A673 (cell line): ENCODE results near the gene CNGA2.

Source experiments
- EZH2 ChIP-seq: fragments of 200-600 bp; sonication (generic); IDR thresholded peaks from 2 replicates; pipeline ENCODE4 v1.6.1; 2017; ENCODE audit warnings: borderline replicate concordance, low read depth, mild to moderate bottlenecking, mixed read lengths, antibody characterized with exemption, low read length; ENCODE audit not compliant: poor library complexity, severe bottlenecking
- TF ChIP-seq, protein P1 (sequence below): fragments of 300-800, 200-600 bp; sonication (generic); conservative IDR thresholded peaks from 2 replicates; pipeline ENCODE4 v1.5.1; 2017; ENCODE audit warnings: low read depth, mild to moderate bottlenecking, antibody characterized with exemption, low read length, moderate library complexity, mixed read lengths

GRCh38 chrX:151727346-151727745 lies 7.2 kb upstream of the CNGA2 start:
- TF ChIP-seq EZH2: no peak
- TF ChIP-seq, protein P1, sequence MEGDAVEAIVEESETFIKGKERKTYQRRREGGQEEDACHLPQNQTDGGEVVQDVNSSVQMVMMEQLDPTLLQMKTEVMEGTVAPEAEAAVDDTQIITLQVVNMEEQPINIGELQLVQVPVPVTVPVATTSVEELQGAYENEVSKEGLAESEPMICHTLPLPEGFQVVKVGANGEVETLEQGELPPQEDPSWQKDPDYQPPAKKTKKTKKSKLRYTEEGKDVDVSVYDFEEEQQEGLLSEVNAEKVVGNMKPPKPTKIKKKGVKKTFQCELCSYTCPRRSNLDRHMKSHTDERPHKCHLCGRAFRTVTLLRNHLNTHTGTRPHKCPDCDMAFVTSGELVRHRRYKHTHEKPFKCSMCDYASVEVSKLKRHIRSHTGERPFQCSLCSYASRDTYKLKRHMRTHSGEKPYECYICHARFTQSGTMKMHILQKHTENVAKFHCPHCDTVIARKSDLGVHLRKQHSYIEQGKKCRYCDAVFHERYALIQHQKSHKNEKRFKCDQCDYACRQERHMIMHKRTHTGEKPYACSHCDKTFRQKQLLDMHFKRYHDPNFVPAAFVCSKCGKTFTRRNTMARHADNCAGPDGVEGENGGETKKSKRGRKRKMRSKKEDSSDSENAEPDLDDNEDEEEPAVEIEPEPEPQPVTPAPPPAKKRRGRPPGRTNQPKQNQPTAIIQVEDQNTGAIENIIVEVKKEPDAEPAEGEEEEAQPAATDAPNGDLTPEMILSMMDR: no peak
